OCI-LY7 (cell line): ENCODE measurements around the gene PLA2G15. TPM values are rescaled to one million over a fixed set of nuclear protein-coding genes. Genes with fewer than 3 reads are reported as not detected.

Experiments
- BruUV-seq: library from RNA; stranded (reverse); fragments of 400-500 nt; replicated peaks from 2 replicates; lab custom pipeline; 2021; lab: Mats Ljungman, UMichigan
- CTCF ChIA-PET: fragments of 300-600 bp; sonication (Branson Sonifier 250); formaldehyde crosslinking; loops from one replicate; lab custom pipeline; 2022; ENCODE audit warnings: antibody characterized with exemption; ENCODE audit not compliant: unreplicated experiment; lab: Charles Lee
- POLR2A ChIA-PET: fragments of 300-600 bp; sonication (Branson Sonifier 250); formaldehyde crosslinking; loops from one replicate; lab custom pipeline; 2022; ENCODE audit warnings: antibody characterized with exemption; lab: Charles Lee
- DNase-seq: peaks from one replicate; pipeline ENCODE4 v3.0.0-alpha.2; 2015; ENCODE audit warnings: low spot score
- H2AFZ ChIP-seq: fragments of 200-600 bp; sonication (generic), shearing (Covaris generic); 2 replicates; pipeline ENCODE4 v1.6.1; 2014; ENCODE audit warnings: mild to moderate bottlenecking, antibody characterized with exemption, low read length, moderate library complexity
- H3K27ac ChIP-seq: fragments of 200-600 bp; sonication (generic); 2 replicates; pipeline ENCODE4 v1.5.1; 2014; ENCODE audit warnings: mixed run types, low read depth, mild to moderate bottlenecking, moderate library complexity, low read length, inconsistent platforms; ENCODE audit not compliant: poor library complexity, severe bottlenecking
- H3K36me3 ChIP-seq: fragments of 200-600 bp; sonication (generic); 2 replicates; pipeline ENCODE4 v1.6.1; 2014; ENCODE audit warnings: mild to moderate bottlenecking, antibody characterized with exemption, low read length, moderate library complexity, mixed read lengths; ENCODE audit not compliant: insufficient read depth
- H3K4me1 ChIP-seq: fragments of 200-600 bp; sonication (generic); 2 replicates; pipeline ENCODE4 v1.5.1; 2014; ENCODE audit warnings: mild to moderate bottlenecking, low read length; ENCODE audit not compliant: insufficient read depth, poor library complexity, severe bottlenecking
- H3K4me2 ChIP-seq: fragments of 200-600 bp; sonication (generic); 2 replicates; pipeline ENCODE4 v1.6.1; 2014; ENCODE audit warnings: mild to moderate bottlenecking, low read length
- H3K4me3 ChIP-seq: fragments of 200-600 bp; sonication (generic); 2 replicates; pipeline ENCODE4 v1.5.1; 2014; ENCODE audit warnings: mild to moderate bottlenecking, low read depth, low read length; ENCODE audit not compliant: poor library complexity, severe bottlenecking
- H3K79me2 ChIP-seq: fragments of 200-600 bp; sonication (generic); 2 replicates; pipeline ENCODE4 v1.6.1; 2016; ENCODE audit warnings: low read depth, mild to moderate bottlenecking, low read length, moderate library complexity, mixed read lengths; ENCODE audit not compliant: insufficient read depth
- H3K9me2 ChIP-seq: fragments of 200-600 bp; sonication (generic); 2 replicates; pipeline ENCODE4 v1.6.1; 2016; ENCODE audit warnings: mild to moderate bottlenecking, low read length, mixed read lengths; ENCODE audit not compliant: insufficient read depth
- H3K9me3 ChIP-seq: fragments of 200-600 bp; sonication (generic); 2 replicates; pipeline ENCODE4 v1.6.1; 2014; ENCODE audit warnings: mild to moderate bottlenecking, mixed run types, low read length, mixed read lengths
- H4K20me1 ChIP-seq: fragments of 200-600 bp; sonication (generic); 2 replicates; pipeline ENCODE4 v1.6.1; 2014; ENCODE audit warnings: mild to moderate bottlenecking, antibody characterized with exemption, low read length, moderate library complexity, mixed read lengths; ENCODE audit not compliant: insufficient read depth
- EZH2phosphoT487 ChIP-seq: fragments of 200-600 bp; sonication (generic); IDR thresholded peaks from 2 replicates; pipeline ENCODE4 v1.6.1; 2018; ENCODE audit warnings: low read depth, borderline replicate concordance, mild to moderate bottlenecking, mixed run types, antibody characterized with exemption, low read length, moderate library complexity, mixed read lengths
- intact Hi-C: fragments of 100-400 bp; cut with micrococcal nuclease; formaldehyde crosslinking; loops from one replicate; pipeline ENCODE4 v1.10.0; 2022; ENCODE audit not compliant: unreplicated experiment
- total RNA-seq, 2 experiments: library from RNA; depleted of rRNA in 1 of 2; stranded (reverse); fragments of >200 nt in 1 of 2; shearing (Covaris generic) in 1 of 2; gene quantifications; 2 replicates each; pipeline ENCODE4 v1.2.3, GENCODE V29; 2014 to 2022
- TF ChIP-seq, protein P1 (sequence below): fragments of 200-600 bp; sonication (generic); conservative IDR thresholded peaks from 2 replicates; pipeline ENCODE4 v1.5.1; 2014; ENCODE audit warnings: mild to moderate bottlenecking, antibody characterized with exemption, low read length, moderate library complexity, mixed read lengths

PLA2G15 gene
- total RNA-seq, 2 experiments from 2014 or later = 27.5 to 46.2 TPM

DNA sequence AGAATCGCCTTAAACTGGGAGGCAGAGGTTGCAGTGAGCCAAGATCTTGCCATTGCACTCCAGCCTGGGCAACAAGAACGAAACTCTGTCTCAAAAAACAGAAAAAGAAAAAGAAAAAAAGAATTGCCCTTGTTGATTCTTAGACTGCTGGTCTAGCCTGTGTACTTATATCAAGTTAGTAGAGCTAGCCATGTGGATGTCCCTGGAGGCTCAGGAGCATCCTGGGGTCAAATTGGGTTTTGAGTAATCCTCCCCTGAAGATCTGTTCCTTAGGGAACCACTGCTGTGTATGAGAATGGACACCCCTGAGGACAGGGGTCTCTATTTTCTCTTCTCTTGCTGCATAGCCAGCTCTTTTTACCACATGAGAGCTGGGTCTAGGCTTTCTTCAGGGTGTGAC lies 44.0 kb downstream of the PLA2G15 start:
- H3K9me3 ChIP-seq = no peaks in the 10 kb centered on the region
- intact Hi-C loops = no loop called here
- H3K36me3 ChIP-seq = peaks cover 79% of the 10 kb centered on the region
- no peak overlapping the region for H3K4me3 ChIP-seq
- peak overlapping the region; percentile 49 for H3K4me2 ChIP-seq
- TF ChIP-seq, protein P1, sequence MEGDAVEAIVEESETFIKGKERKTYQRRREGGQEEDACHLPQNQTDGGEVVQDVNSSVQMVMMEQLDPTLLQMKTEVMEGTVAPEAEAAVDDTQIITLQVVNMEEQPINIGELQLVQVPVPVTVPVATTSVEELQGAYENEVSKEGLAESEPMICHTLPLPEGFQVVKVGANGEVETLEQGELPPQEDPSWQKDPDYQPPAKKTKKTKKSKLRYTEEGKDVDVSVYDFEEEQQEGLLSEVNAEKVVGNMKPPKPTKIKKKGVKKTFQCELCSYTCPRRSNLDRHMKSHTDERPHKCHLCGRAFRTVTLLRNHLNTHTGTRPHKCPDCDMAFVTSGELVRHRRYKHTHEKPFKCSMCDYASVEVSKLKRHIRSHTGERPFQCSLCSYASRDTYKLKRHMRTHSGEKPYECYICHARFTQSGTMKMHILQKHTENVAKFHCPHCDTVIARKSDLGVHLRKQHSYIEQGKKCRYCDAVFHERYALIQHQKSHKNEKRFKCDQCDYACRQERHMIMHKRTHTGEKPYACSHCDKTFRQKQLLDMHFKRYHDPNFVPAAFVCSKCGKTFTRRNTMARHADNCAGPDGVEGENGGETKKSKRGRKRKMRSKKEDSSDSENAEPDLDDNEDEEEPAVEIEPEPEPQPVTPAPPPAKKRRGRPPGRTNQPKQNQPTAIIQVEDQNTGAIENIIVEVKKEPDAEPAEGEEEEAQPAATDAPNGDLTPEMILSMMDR = no peak
- no peak for TF ChIP-seq EZH2phosphoT487
- no peak for DNase-seq
- H3K27ac ChIP-seq = peak overlapping the region; percentile 66
- no peaks in the 10 kb centered on the region for H4K20me1 ChIP-seq
- H3K9me2 ChIP-seq = no peaks in the 10 kb centered on the region
- BruUV-seq = no TSS peak
- ChIA-PET CTCF (no interaction called here), POLR2A (interaction anchor here (0.5 to 3.4 kb wide), 11 partner anchors 9 to 1724 kb away, joined by 3 to 18 read pairs (median 4); partner anchors contain the start of genes PRMT7 and SLC7A6OS)
- peaks cover 78% of the 10 kb centered on the region for H3K4me1 ChIP-seq
- no peak overlapping the region for H2AFZ ChIP-seq
- H3K79me2 ChIP-seq = peaks cover 28% of the 10 kb centered on the region; the same call in 1 of the 2 replicates

DNA sequence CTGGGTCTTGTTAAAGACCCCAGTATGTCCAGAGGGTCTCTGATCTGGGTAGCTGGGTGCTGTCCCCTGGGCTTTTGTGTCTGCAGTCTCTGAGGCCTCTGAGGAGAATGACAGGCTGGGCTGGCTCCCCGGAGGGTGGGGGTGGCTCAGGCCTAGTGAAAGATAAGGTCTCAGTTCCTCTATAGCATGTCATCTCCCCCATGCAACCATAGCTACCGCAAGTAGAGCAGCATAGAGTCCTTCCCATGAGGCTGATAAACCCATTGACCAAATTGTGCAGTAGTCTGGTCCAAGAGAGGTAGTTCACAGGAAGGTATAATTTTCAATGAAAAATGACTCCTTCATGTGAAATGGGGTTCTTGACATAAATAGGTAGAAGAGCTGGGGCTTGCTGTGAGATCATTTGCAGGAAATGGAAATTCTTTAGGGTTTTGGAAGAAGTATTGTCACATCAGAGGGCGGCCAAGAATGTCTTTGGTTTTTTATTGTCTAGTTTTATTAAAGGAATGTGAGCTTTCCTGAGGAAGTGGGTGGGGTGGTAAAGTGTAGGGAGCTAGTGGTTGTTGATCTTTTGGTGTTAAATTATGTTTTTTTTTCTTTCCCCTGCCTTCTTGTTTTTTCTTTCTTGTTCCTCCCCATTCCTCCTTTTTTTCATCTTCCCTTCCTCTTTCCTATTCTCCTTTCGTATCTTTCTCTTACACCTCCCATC lies 44.6 kb downstream of the PLA2G15 start:
- Histone ChIP-seq H3K27ac (peak overlapping the region; percentile 66), H3K9me2 (no peaks in the 10 kb centered on the region), H3K9me3 (no peaks in the 10 kb centered on the region), H2AFZ (no peak overlapping the region), H3K36me3 (peaks cover 84% of the 10 kb centered on the region), H4K20me1 (no peaks in the 10 kb centered on the region), H3K4me2 (peak overlapping the region; percentile 49), H3K4me1 (peaks cover 72% of the 10 kb centered on the region), H3K4me3 (no peak overlapping the region), H3K79me2 (peaks cover 28% of the 10 kb centered on the region; the same call in 1 of the 2 replicates)
- POLR2A ChIA-PET = interaction anchor here (0.5 to 3.4 kb wide), 10 partner anchors 9 to 68 kb away, joined by 3 to 18 read pairs (median 4); partner anchors contain the start of genes PRMT7 and SLC7A6OS
- CTCF ChIA-PET = no interaction called here
- TF ChIP-seq, protein P1 = no peak
- no peak for TF ChIP-seq EZH2phosphoT487
- DNase-seq = peak; percentile 80
- no TSS peak for BruUV-seq
- intact Hi-C loops = no loop called here

DNA sequence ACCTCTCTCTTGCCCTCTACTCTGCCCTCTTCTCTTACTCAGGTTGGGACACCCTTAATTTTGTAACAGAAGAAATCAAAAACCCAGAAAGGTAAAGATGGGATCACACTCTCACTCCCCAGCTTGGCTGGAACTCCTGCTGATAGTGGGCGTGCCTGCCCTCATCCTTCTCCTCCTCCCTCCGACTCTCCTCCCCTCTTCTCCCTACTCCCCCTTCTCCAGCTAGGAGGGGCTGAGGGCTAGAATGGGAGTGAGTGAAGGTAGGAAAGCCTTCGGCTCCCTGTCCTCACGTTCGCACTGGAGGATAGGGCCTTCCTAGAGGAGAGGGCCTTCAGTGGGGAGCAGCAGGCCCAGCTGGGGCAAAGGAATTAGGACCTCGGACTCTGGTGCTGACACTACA lies 45.3 kb downstream of the PLA2G15 start:
- BruUV-seq = no TSS peak
- POLR2A ChIA-PET = interaction anchor here (1.2 to 3.4 kb wide), 4 partner anchors 10 to 21 kb away, joined by 4 to 18 read pairs (median 11); partner anchors contain the start of genes PRMT7 and SLC7A6OS
- peaks cover 89% of the 10 kb centered on the region for H3K36me3 ChIP-seq

More for the DNA sequence above, 45.3 kb downstream of the PLA2G15 start:
- Histone ChIP-seq H3K79me2 (peaks cover 26% of the 10 kb centered on the region; the same call in 1 of the 2 replicates), H3K9me2 (no peaks in the 10 kb centered on the region), H3K4me2 (no peak overlapping the region), H3K4me1 (peaks cover 67% of the 10 kb centered on the region), H3K4me3 (no peak overlapping the region), H3K27ac (peak overlapping the region; percentile 66), H2AFZ (no peak overlapping the region), H4K20me1 (no peaks in the 10 kb centered on the region), H3K9me3 (no peaks in the 10 kb centered on the region)
- no peak for TF ChIP-seq EZH2phosphoT487
- TF ChIP-seq, protein P1 = no peak
- DNase-seq = no peak
- intact Hi-C loops = no loop called here
- CTCF ChIA-PET = no interaction called here
